ENCODE data around the gene BRINP3. TPM values are rescaled to one million over a fixed set of nuclear protein-coding genes. Genes with fewer than 3 reads are reported as not detected.

The BRINP3 gene
- total RNA-seq, 1 donor from 2014 or later: 2.2 TPM

GRCh38 chr1:190212450-190212849 is 265.2 kb downstream of the BRINP3 start:
- Mint-ChIP-seq H3K36me3 (ENCODE audit: low read depth, unreplicated experiment) (no peaks in the 10 kb centered on the region), H3K27me3 (ENCODE audit: unreplicated experiment) (no peaks in the 10 kb centered on the region), H3K9me3 (ENCODE audit: unreplicated experiment) (no peaks in the 10 kb centered on the region), H3K4me3 (ENCODE audit: unreplicated experiment) (no peak overlapping the region), H3K4me1 (ENCODE audit: unreplicated experiment) (no peaks in the 10 kb centered on the region), H3K27ac (ENCODE audit: unreplicated experiment) (no peak overlapping the region)
- DNase-seq (ENCODE audit: low spot score): no peak
- TF ChIP-seq CTCF (IDR thresholded peaks at IDR 0.05; ENCODE audit: unreplicated experiment): no peak

GRCh38 chr1:190207733-190208132 is 269.9 kb downstream of the BRINP3 start:
- peaks cover under 1% of the 10 kb centered on the region for H3K36me3 Mint-ChIP-seq (ENCODE audit: low read depth, unreplicated experiment)
- no peaks in the 10 kb centered on the region for H3K9me3 Mint-ChIP-seq (ENCODE audit: unreplicated experiment)
- no peak for TF ChIP-seq CTCF (IDR thresholded peaks at IDR 0.05; ENCODE audit: unreplicated experiment)

GRCh38 chr1:190205713-190206112 is 272.0 kb downstream of the BRINP3 start:
- Mint-ChIP-seq H3K9me3 (ENCODE audit: unreplicated experiment) (peaks cover 5% of the 10 kb centered on the region), H3K27me3 (ENCODE audit: unreplicated experiment) (peaks cover 4% of the 10 kb centered on the region), H3K27ac (ENCODE audit: unreplicated experiment) (no peak overlapping the region), H3K36me3 (ENCODE audit: low read depth, unreplicated experiment) (peaks cover 3% of the 10 kb centered on the region), H3K4me3 (ENCODE audit: unreplicated experiment) (no peak overlapping the region), H3K4me1 (ENCODE audit: unreplicated experiment) (no peaks in the 10 kb centered on the region)
- no peak for TF ChIP-seq CTCF (IDR thresholded peaks at IDR 0.05; ENCODE audit: unreplicated experiment)
- no peak for DNase-seq (ENCODE audit: low spot score)

More at GRCh38 chr1:190207733-190208132, 269.9 kb downstream of the BRINP3 start:
- DNase-seq (ENCODE audit: low spot score): no peak
- no peaks in the 10 kb centered on the region for H3K4me1 Mint-ChIP-seq (ENCODE audit: unreplicated experiment)
- H3K27me3 Mint-ChIP-seq (ENCODE audit: unreplicated experiment): no peaks in the 10 kb centered on the region
- no peak overlapping the region for H3K4me3 Mint-ChIP-seq (ENCODE audit: unreplicated experiment)
- no peak overlapping the region for H3K27ac Mint-ChIP-seq (ENCODE audit: unreplicated experiment)

GRCh38 chr1:190196020-190196419 is 281.6 kb downstream of the BRINP3 start:
- peaks cover 4% of the 10 kb centered on the region for H3K9me3 Mint-ChIP-seq (ENCODE audit: unreplicated experiment)
- H3K4me1 Mint-ChIP-seq (ENCODE audit: unreplicated experiment): no peaks in the 10 kb centered on the region
- peaks cover 2% of the 10 kb centered on the region for H3K27me3 Mint-ChIP-seq (ENCODE audit: unreplicated experiment)
- H3K4me3 Mint-ChIP-seq (ENCODE audit: unreplicated experiment): no peak overlapping the region
- TF ChIP-seq CTCF (IDR thresholded peaks at IDR 0.05; ENCODE audit: unreplicated experiment): no peak
- no peak for DNase-seq (ENCODE audit: low spot score)
- H3K36me3 Mint-ChIP-seq (ENCODE audit: low read depth, unreplicated experiment): no peaks in the 10 kb centered on the region
- no peak overlapping the region for H3K27ac Mint-ChIP-seq (ENCODE audit: unreplicated experiment)

- no peak overlapping the region for H3K4me3 Mint-ChIP-seq (ENCODE audit: unreplicated experiment)
- H3K27ac Mint-ChIP-seq (ENCODE audit: unreplicated experiment): no peak overlapping the region
Measured at GRCh38 chr1:190193508-190194115, 284.1 kb downstream of the BRINP3 start.

More at GRCh38 chr1:190193508-190194115, 284.1 kb downstream of the BRINP3 start:
- no peaks in the 10 kb centered on the region for H3K27me3 Mint-ChIP-seq (ENCODE audit: unreplicated experiment)
- no peaks in the 10 kb centered on the region for H3K36me3 Mint-ChIP-seq (ENCODE audit: low read depth, unreplicated experiment)
- no peaks in the 10 kb centered on the region for H3K4me1 Mint-ChIP-seq (ENCODE audit: unreplicated experiment)
- TF ChIP-seq CTCF (IDR thresholded peaks at IDR 0.05; ENCODE audit: unreplicated experiment): no peak
- no peaks in the 10 kb centered on the region for H3K9me3 Mint-ChIP-seq (ENCODE audit: unreplicated experiment)
- DNase-seq (ENCODE audit: low spot score): no peak
